ENCODE data around the gene ECSIT.

ECSIT gene

DNA sequence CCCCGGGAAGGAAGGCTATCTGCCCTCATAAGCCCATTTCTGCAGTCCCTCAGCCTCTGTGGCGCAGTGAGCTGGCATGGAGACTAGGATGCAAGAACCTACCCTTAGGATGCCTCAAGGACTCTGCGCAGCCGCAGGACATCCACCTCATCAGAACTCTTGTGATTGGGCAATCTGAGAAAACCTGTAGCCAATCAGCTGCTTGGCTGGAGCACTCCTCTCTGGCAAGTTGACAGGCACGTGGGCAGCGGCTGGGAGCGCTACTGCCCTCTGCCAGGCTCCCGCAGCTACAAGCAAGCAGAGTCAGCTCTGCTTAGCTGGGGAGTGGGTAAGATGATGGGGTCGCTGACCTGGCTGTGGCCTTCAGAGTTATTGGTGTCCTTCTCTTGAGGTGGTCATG, 1.5 kb upstream of the ECSIT start:
- Histone ChIP-seq H3K36me3 (ENCODE audit: control insufficient read depth in 2 of 2, insufficient read depth in 2 of 2, low read length in 2 of 2) (no peaks in the 10 kb centered on the region), H3K9me3 (ENCODE audit: control insufficient read depth in 2 of 2, low read length in 2 of 2) (no peaks in the 10 kb centered on the region), H3K4me3 (ENCODE audit: low read length in 2 of 2) (no peak overlapping the region), H3K9ac (ENCODE audit: low read length in 2 of 2) (no peak overlapping the region), H3K27ac (ENCODE audit: low read length) (peak overlapping the region; percentile 87), H3K27me3 (ENCODE audit: control insufficient read depth in 1 of 2, insufficient read depth in 2 of 2, low read length in 2 of 2) (no peaks in the 10 kb centered on the region), H3K4me1 (ENCODE audit: control insufficient read depth, insufficient read depth, low read length) (peaks cover 23% of the 10 kb centered on the region)

DNA sequence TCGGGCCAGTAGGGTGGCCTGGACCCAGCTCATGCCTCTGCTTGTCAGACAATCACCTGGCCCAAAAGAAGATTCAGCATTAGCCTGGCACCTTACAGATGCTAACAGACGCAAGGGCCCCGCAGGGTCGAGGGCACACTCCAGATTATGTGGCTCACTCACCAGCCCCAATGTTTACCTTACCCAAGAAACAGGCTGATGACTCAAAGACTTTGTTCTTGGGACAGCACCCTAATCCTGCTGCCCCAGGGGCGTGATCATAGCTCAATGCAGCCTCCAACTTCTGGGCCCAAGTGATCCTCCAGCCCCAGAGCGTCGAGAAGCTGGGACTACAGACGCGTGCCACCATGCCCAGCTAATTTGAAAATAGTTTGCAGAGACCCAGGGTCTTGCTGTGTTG, 9.8 kb downstream of the ECSIT start:
- Histone ChIP-seq H3K27ac (ENCODE audit: low read length) (no peak overlapping the region), H3K9me3 (ENCODE audit: control insufficient read depth in 2 of 2, low read length in 2 of 2) (no peaks in the 10 kb centered on the region), H3K4me1 (ENCODE audit: control insufficient read depth, insufficient read depth, low read length) (no peaks in the 10 kb centered on the region), H3K9ac (ENCODE audit: low read length in 2 of 2) (no peak overlapping the region), H3K36me3 (ENCODE audit: control insufficient read depth in 2 of 2, insufficient read depth in 2 of 2, low read length in 2 of 2) (peaks cover 4 to 17% of the 10 kb centered on the region in 2 donors), H3K27me3 (ENCODE audit: control insufficient read depth in 1 of 2, insufficient read depth in 2 of 2, low read length in 2 of 2) (no peaks in the 10 kb centered on the region), H3K4me3 (ENCODE audit: low read length in 2 of 2) (no peak overlapping the region)

DNA sequence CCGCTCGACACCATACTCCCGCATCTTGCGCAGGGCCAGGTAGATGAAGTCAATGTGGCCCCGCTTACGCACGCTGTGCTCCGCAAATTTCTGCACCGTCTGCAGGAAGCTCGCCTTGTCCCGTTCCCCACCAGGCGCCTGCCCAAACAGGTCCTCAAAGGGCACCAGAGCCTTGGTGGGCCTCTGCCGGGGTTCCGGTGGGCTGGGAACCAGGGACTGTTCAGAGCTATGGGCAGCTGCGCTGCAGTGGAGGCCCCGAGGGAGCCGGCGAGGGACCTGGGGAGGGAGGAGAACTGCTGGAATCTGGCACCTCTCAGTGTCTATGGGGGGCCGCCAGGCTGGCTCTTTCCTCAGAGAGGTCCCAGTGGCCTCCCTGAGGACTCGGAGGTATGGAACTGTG, 15.0 kb downstream of the ECSIT start:
- H3K36me3 ChIP-seq (ENCODE audit: control insufficient read depth in 2 of 2, insufficient read depth in 2 of 2, low read length in 2 of 2) = peaks cover 21 to 30% of the 10 kb centered on the region in 2 donors
- H3K4me1 ChIP-seq (ENCODE audit: control insufficient read depth, insufficient read depth, low read length) = no peaks in the 10 kb centered on the region
- H3K4me3 ChIP-seq (ENCODE audit: low read length in 2 of 2) = no peak overlapping the region

DNA sequence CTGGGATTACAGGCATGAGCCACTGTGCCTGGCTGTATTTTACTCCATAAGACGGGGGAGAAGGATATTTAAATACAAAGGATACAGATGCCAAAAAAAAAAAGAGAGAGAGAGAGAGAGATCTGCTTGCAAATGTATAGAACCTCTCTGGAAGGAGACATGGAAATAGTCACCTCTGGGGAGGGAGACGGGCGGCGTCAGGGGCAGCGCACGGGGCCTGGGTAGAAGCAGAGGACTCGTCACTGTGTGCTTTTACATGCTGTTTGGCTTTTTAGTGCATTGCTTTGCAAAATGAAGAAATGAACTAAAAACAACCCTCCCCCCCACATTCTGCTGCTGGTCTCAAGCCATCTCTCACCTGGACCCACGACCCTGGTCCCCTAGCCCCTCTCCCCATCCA, 18.5 kb downstream of the ECSIT start:
- H3K36me3 ChIP-seq (ENCODE audit: control insufficient read depth in 2 of 2, insufficient read depth in 2 of 2, low read length in 2 of 2) = peaks cover 18% of the 10 kb centered on the region in 2 donors
- H3K9me3 ChIP-seq (ENCODE audit: control insufficient read depth in 2 of 2, low read length in 2 of 2) = no peaks in the 10 kb centered on the region
- H3K9ac ChIP-seq (ENCODE audit: low read length in 2 of 2) = no peak overlapping the region
- no peak overlapping the region for H3K27ac ChIP-seq (ENCODE audit: low read length)
- no peaks in the 10 kb centered on the region for H3K27me3 ChIP-seq (ENCODE audit: control insufficient read depth in 1 of 2, insufficient read depth in 2 of 2, low read length in 2 of 2)
- peaks cover 5% of the 10 kb centered on the region for H3K4me1 ChIP-seq (ENCODE audit: control insufficient read depth, insufficient read depth, low read length)
- no peak overlapping the region for H3K4me3 ChIP-seq (ENCODE audit: low read length in 2 of 2)

More for the DNA sequence above, 15.0 kb downstream of the ECSIT start:
- Histone ChIP-seq H3K9ac (ENCODE audit: low read length in 2 of 2) (no peak overlapping the region), H3K9me3 (ENCODE audit: control insufficient read depth in 2 of 2, low read length in 2 of 2) (no peaks in the 10 kb centered on the region), H3K27ac (ENCODE audit: low read length) (no peak overlapping the region), H3K27me3 (ENCODE audit: control insufficient read depth in 1 of 2, insufficient read depth in 2 of 2, low read length in 2 of 2) (no peaks in the 10 kb centered on the region)

DNA sequence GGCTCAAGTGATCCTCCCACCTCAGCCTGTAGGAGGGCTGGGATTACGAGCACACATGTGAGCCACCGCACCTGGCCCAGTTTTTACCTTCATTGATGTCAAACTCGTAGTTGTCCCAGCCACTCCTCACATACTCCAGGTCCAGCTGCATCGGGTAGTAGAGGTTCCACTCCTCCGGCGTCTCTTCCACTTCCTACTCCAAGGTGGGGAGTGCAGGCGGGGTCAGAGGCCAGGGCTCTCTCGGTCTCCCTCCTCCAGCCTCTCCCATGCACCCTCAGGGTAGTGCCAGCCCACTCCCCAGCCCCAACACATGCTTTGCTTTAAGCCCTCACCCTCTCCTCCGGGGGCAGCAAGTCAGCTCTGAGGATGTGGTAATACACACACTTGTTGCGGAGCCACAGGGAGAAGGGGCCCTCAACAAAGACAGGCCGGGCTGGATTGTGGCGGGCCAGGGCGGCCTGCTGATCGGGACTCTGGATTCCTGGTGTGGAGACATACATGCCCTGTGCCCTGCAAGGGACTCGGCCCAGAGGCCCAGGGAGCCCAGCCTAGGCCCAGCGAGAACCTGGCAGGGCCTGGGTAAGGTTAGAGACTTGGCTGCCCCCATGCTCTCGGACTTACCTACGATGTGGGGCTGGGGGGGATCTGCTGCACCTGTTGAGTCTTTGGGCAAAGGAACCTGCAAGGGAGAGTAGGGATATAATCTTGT, 21.4 kb downstream of the ECSIT start:
- Histone ChIP-seq H3K9ac (ENCODE audit: low read length in 2 of 2) (no peak overlapping the region), H3K36me3 (ENCODE audit: control insufficient read depth in 2 of 2, insufficient read depth in 2 of 2, low read length in 2 of 2) (peaks cover 8 to 9% of the 10 kb centered on the region in 2 donors), H3K4me3 (ENCODE audit: low read length in 2 of 2) (no peak overlapping the region), H3K27ac (ENCODE audit: low read length) (no peak overlapping the region), H3K27me3 (ENCODE audit: control insufficient read depth in 1 of 2, insufficient read depth in 2 of 2, low read length in 2 of 2) (no peaks in the 10 kb centered on the region), H3K4me1 (ENCODE audit: control insufficient read depth, insufficient read depth, low read length) (peaks cover 9% of the 10 kb centered on the region), H3K9me3 (ENCODE audit: control insufficient read depth in 2 of 2, low read length in 2 of 2) (no peaks in the 10 kb centered on the region)

DNA sequence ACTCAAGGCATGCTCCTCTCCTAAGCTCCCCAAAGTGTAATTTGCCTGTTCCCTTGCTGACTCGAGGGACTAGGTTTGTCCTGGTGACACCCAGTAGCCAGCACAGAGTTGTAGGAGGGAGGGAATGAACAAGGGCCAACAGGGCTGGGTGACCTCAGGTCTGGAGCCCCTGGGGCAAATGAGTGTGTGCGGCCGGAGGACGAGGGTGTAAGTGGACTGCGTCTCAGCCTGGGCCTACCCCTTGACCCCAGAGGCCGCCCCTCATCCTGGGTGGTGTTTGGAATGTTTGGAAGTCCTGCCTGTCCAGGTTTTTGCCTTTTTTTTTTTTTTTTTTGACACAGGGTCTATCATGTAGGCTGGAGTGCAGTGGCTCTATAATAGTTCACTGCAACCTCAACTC, 22.0 kb downstream of the ECSIT start:
- Histone ChIP-seq H3K4me3 (ENCODE audit: low read length in 2 of 2) (no peak overlapping the region), H3K27me3 (ENCODE audit: control insufficient read depth in 1 of 2, insufficient read depth in 2 of 2, low read length in 2 of 2) (no peaks in the 10 kb centered on the region)

DNA sequence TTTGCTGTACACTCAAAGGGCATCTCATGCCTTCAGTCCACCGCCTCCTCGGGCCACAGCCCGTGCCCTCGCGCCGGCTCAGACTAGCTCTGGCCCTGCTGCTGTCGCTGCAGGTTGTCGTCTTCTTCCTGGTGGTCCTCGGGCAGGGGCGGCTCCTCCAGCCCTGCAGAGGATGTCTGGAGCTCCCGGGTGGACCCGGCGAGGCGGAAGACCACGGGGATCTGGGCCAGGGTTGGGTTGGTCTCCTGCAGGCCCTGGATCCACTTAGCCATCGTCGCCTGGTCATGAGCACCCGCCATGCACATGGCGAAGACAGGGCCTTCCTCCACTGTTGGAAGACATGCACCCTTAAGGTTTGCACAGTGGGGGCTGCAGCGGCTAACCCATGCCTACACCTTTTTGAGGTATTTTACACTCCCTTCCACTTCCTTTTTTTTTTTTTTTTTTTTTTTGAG, 22.8 kb downstream of the ECSIT start:
- Histone ChIP-seq H3K27me3 (ENCODE audit: control insufficient read depth in 1 of 2, insufficient read depth in 2 of 2, low read length in 2 of 2) (no peaks in the 10 kb centered on the region), H3K9ac (ENCODE audit: low read length in 2 of 2) (peak overlapping the region; percentile 66 to 87), H3K4me3 (ENCODE audit: low read length in 2 of 2) (peak overlapping the region; percentile 82 to 84), H3K27ac (ENCODE audit: low read length) (peak overlapping the region; percentile 90), H3K36me3 (ENCODE audit: control insufficient read depth in 2 of 2, insufficient read depth in 2 of 2, low read length in 2 of 2) (peaks cover under 1 to 3% of the 10 kb centered on the region in 2 donors), H3K9me3 (ENCODE audit: control insufficient read depth in 2 of 2, low read length in 2 of 2) (no peaks in the 10 kb centered on the region), H3K4me1 (ENCODE audit: control insufficient read depth, insufficient read depth, low read length) (peaks cover 9% of the 10 kb centered on the region)

More for the DNA sequence above, 22.0 kb downstream of the ECSIT start:
- H3K27ac ChIP-seq (ENCODE audit: low read length) = no peak overlapping the region
- peaks cover 5 to 7% of the 10 kb centered on the region in 2 donors for H3K36me3 ChIP-seq (ENCODE audit: control insufficient read depth in 2 of 2, insufficient read depth in 2 of 2, low read length in 2 of 2)
- no peak overlapping the region for H3K9ac ChIP-seq (ENCODE audit: low read length in 2 of 2)
- H3K4me1 ChIP-seq (ENCODE audit: control insufficient read depth, insufficient read depth, low read length) = peaks cover 9% of the 10 kb centered on the region
- no peaks in the 10 kb centered on the region for H3K9me3 ChIP-seq (ENCODE audit: control insufficient read depth in 2 of 2, low read length in 2 of 2)

DNA sequence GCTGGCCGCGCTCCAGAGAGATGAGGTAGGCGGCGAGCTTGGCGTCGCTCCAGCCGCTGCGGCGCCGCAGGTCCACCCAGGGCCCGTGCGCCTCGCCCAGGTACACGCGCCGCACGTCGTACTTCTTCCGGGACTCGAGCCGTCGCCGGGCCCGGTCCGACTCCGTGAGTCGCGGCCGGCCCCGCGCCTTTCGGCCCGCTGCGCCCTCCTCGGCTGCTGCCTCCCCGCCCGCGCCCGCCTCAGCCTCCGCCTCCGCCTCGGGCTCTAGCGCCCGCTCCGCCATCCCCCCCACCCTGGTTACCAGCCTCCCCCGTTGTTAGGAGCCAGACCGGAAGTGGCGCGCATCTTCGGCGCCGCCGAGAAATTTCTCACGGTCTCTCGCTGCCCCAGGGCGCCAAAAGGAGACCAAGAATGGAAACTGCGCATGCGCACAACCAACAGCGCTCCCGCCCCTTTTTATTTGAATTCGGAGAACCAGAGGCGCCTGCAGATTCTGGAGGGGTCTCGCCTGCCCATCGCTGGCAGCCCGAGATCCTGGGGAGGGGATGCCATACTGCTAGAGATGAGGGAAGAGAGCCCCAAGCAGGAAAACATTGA, 23.3 kb downstream of the ECSIT start, which contains the start of gene ZNF653:
Gene ZNF653, minus strand, starts transcription at position 336 of the 597 bp plus-strand sequence. Its CDS starts 53 bp downstream, at position 283.
- Histone ChIP-seq H3K9ac (ENCODE audit: low read length in 2 of 2) (peak within 1 kb of the TSS; percentile 78 to 87), H3K4me3 (ENCODE audit: low read length in 2 of 2) (peak within 1 kb of the TSS; percentile 82 to 84), H3K4me1 (ENCODE audit: control insufficient read depth, insufficient read depth, low read length) (peaks cover 9% of the 10 kb centered on the region), H3K27me3 (ENCODE audit: control insufficient read depth in 1 of 2, insufficient read depth in 2 of 2, low read length in 2 of 2) (no peaks in the 10 kb centered on the region), H3K9me3 (ENCODE audit: control insufficient read depth in 2 of 2, low read length in 2 of 2) (no peaks in the 10 kb centered on the region), H3K36me3 (ENCODE audit: control insufficient read depth in 2 of 2, insufficient read depth in 2 of 2, low read length in 2 of 2) (no peaks in the 10 kb centered on the region), H3K27ac (ENCODE audit: low read length) (peak within 1 kb of the TSS; percentile 90)

DNA sequence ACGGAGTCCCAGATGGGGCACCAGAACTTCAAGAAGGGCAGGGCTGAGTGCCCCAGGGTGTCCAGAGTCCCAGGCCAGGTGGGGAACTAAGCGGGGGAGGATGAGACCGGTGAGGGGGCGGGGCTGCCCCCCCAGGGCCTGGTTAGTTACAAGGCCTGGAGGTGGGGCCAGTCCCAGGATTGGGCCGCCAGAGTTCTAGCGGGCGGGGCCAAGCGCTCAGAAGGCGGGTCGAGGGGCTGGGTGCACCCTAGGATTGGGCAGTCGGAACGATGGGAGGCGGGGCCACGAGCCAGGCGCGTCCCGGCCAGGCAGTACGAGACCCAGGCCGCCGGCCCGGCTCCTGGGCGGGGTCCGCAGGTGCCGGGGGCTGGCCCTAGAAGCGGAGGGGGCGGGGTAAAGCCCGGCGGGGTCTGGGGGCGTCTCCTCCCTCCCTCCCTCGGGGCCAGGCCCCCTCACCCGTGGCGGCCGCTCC, 23.9 kb downstream of the ECSIT start:
- H3K27ac ChIP-seq (ENCODE audit: low read length) = peak overlapping the region; percentile 90
- no peaks in the 10 kb centered on the region for H3K27me3 ChIP-seq (ENCODE audit: control insufficient read depth in 1 of 2, insufficient read depth in 2 of 2, low read length in 2 of 2)
- H3K4me3 ChIP-seq (ENCODE audit: low read length in 2 of 2) = peak overlapping the region; percentile 82 to 84
- H3K36me3 ChIP-seq (ENCODE audit: control insufficient read depth in 2 of 2, insufficient read depth in 2 of 2, low read length in 2 of 2) = no peaks in the 10 kb centered on the region
- H3K4me1 ChIP-seq (ENCODE audit: control insufficient read depth, insufficient read depth, low read length) = peaks cover 9% of the 10 kb centered on the region
- no peaks in the 10 kb centered on the region for H3K9me3 ChIP-seq (ENCODE audit: control insufficient read depth in 2 of 2, low read length in 2 of 2)
- peak overlapping the region; percentile 78 to 87 for H3K9ac ChIP-seq (ENCODE audit: low read length in 2 of 2)

DNA sequence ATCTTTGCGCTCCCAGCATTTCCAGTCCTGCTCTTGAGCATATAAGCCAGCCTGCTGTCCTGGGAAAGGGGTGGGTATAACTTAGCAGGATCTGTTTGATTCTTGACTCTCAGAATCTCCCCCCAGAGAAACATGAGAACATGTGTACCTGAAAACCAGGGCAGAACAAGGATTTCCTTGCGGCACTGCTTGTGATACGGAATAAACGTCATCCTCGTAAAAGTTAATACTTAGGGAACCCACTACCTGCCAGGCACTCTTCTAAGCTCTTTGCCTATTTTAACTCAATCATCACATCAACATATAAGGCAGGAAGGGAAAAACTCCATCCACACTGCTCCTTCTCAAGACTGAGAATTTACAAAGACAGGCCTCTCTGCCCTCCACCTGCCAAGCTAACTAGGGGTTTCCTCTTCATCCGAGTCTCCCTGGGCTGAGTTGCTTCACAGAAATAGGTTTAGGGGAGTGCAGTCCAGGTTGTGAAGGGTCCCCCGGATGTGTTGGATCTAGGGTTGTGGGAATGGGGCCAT, 24.4 kb downstream of the ECSIT start:
- H3K4me1 ChIP-seq (ENCODE audit: control insufficient read depth, insufficient read depth, low read length) = peaks cover 9% of the 10 kb centered on the region
- H3K9me3 ChIP-seq (ENCODE audit: control insufficient read depth in 2 of 2, low read length in 2 of 2) = no peaks in the 10 kb centered on the region
- peak overlapping the region; percentile 74 to 87 for H3K9ac ChIP-seq (ENCODE audit: low read length in 2 of 2)
- no peaks in the 10 kb centered on the region for H3K27me3 ChIP-seq (ENCODE audit: control insufficient read depth in 1 of 2, insufficient read depth in 2 of 2, low read length in 2 of 2)
- peak overlapping the region; percentile 82 to 84 for H3K4me3 ChIP-seq (ENCODE audit: low read length in 2 of 2)
- H3K36me3 ChIP-seq (ENCODE audit: control insufficient read depth in 2 of 2, insufficient read depth in 2 of 2, low read length in 2 of 2) = no peaks in the 10 kb centered on the region
- H3K27ac ChIP-seq (ENCODE audit: low read length) = peak overlapping the region; percentile 90

Data from stomach smooth muscle (tissue), 2 donors.